HFFc6 (cell line): Measurements from ENCODE around the gene BLTP3A. TPM values are rescaled to one million over a fixed set of nuclear protein-coding genes. Genes with fewer than 3 reads are reported as not detected.
"Not testable (repeated sequence)": the region's sequence is repeated elsewhere in the genome, so short reads cannot be mapped to it uniquely, and the experiment has no call there.

Experiments
- DNase-seq: peaks from one replicate; pipeline ENCODE4 v3.0.0-alpha.2; 2018
- H3K27ac Mint-ChIP-seq: 2 replicates; pipeline ENCODE4 v1.8.0; 2020; ENCODE audit warnings: mild to moderate bottlenecking, mixed read lengths
- H3K27me3 Mint-ChIP-seq: 2 replicates; pipeline ENCODE4 v1.8.0; 2021; ENCODE audit warnings: mild to moderate bottlenecking, moderate library complexity, mixed read lengths; ENCODE audit not compliant: insufficient read depth
- H3K36me3 Mint-ChIP-seq: 2 replicates; pipeline ENCODE4 v1.8.0; 2021; ENCODE audit warnings: low read depth, mixed read lengths
- H3K4me1 Mint-ChIP-seq: 2 replicates; pipeline ENCODE4 v1.8.0; 2020; ENCODE audit warnings: low read depth, mixed read lengths
- H3K4me3 Mint-ChIP-seq: 2 replicates; pipeline ENCODE4 v1.8.0; 2020; ENCODE audit warnings: mild to moderate bottlenecking, moderate library complexity, mixed read lengths
- H3K9me3 Mint-ChIP-seq: 2 replicates; pipeline ENCODE4 v1.8.0; 2020; ENCODE audit warnings: mild to moderate bottlenecking, mixed read lengths
- CTCF ChIP-seq: fragments of 200-600 bp; sonication (generic); IDR thresholded peaks from 2 replicates; pipeline ENCODE4 v1.5.0; 2021; ENCODE audit warnings: antibody characterized with exemption, mild to moderate bottlenecking
- total RNA-seq, 6 experiments: library from RNA; stranded (reverse); fragmentation: NEBNext Ultra II Directional; extraction: Animal tissue kit (Norgen Biotek cat#: 25700); gene quantifications; 2 replicates in 1 of 6; 3 replicates in 5 of 6; pipeline ENCODE4 v1.2.3, GENCODE V29; 2021

Gene BLTP3A
- total RNA-seq, 6 experiments from 2014 or later = 7.2 to 9.8 (median 8.9) TPM

GRCh38 chr6:34806738-34807453, 15.0 kb downstream of the BLTP3A start:
- no peak overlapping the region for H3K4me3 Mint-ChIP-seq
- peak; percentile 12 for DNase-seq
- no peak for TF ChIP-seq CTCF
- H3K27ac Mint-ChIP-seq = no peak overlapping the region
- no peaks in the 10 kb centered on the region for H3K36me3 Mint-ChIP-seq
- H3K9me3 Mint-ChIP-seq = no peaks in the 10 kb centered on the region
- H3K27me3 Mint-ChIP-seq = no peaks in the 10 kb centered on the region; the same call in none of the 2 replicates
- peaks cover 30% of the 10 kb centered on the region for H3K4me1 Mint-ChIP-seq

- DNase-seq, H3K9me3 Mint-ChIP-seq, H3K27ac Mint-ChIP-seq, H3K36me3 Mint-ChIP-seq, H3K27me3 Mint-ChIP-seq, H3K4me3 Mint-ChIP-seq: not testable (repeated sequence)
- peaks cover 30% of the 10 kb centered on the region for H3K4me1 Mint-ChIP-seq
Observed at GRCh38 chr6:34808473-34808872, 16.6 kb downstream of the BLTP3A start.

DNA sequence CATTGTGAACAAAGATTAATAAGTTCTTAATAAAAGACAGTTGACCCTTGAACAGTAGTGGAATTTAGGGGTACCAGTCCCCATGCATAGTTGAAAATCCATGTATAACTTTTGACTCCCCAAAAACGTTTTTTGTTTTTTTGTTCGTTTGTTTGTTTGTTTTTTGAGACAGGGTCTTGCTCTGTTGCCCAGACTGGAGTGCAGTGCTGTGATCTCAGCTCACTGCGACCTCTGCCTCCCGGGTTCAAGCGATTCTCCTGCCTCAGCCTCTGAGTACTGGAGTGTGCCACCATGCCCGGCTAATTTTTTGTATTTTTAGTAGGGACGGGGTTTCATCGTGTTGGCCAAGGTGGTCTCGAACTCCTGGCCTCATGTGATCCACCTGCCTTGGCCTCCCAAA, 17.5 kb downstream of the BLTP3A start:
- H3K27ac Mint-ChIP-seq, H3K4me3 Mint-ChIP-seq, H3K27me3 Mint-ChIP-seq, DNase-seq, H3K9me3 Mint-ChIP-seq, H3K36me3 Mint-ChIP-seq: not testable (repeated sequence)
- peaks cover 30% of the 10 kb centered on the region for H3K4me1 Mint-ChIP-seq

DNA sequence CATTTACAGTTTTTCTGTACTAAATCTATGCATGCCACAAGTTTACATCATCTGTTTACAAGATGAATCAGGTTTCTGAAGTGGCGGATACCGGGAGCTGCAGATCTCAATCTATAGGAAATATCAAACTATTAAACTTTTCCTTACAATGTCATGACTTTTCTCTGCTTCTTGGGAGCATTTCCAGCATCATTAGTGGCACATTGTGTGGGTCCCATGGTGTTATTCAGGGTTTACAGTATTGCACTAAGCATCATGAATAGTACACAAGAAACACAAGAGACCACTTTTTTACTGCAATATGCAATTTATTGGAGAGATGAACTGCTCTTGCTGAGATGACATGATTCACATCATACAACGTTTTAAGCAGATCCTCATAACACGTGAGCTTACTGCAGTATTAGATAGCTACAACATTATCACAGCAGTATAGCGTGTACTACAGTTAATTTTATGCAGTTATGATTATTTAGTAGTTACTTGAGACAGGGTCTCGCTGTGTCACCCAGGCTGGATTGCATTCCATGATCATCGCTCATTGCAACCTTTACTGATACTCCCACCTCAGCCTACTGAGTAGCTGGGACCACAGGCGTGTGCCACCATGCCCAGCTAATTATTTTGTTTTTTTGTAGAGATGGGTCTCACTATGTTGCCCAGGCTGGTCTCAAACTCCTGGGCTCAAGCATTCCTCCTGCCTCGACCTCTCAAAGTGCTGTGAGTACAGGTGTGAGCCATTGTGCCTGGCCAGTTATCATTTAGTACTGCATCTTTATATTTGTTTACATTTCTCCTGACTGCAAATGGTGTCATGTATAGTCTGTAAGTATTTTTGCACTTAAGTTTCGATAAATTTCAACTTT, 18.4 kb downstream of the BLTP3A start:
- no peak for TF ChIP-seq CTCF
- Mint-ChIP-seq H3K9me3 (no peaks in the 10 kb centered on the region), H3K27ac (no peak overlapping the region), H3K27me3 (no peaks in the 10 kb centered on the region), H3K4me1 (peaks cover 30% of the 10 kb centered on the region), H3K36me3 (no peaks in the 10 kb centered on the region), H3K4me3 (no peak overlapping the region)
- peak; percentile 11 for DNase-seq

DNA sequence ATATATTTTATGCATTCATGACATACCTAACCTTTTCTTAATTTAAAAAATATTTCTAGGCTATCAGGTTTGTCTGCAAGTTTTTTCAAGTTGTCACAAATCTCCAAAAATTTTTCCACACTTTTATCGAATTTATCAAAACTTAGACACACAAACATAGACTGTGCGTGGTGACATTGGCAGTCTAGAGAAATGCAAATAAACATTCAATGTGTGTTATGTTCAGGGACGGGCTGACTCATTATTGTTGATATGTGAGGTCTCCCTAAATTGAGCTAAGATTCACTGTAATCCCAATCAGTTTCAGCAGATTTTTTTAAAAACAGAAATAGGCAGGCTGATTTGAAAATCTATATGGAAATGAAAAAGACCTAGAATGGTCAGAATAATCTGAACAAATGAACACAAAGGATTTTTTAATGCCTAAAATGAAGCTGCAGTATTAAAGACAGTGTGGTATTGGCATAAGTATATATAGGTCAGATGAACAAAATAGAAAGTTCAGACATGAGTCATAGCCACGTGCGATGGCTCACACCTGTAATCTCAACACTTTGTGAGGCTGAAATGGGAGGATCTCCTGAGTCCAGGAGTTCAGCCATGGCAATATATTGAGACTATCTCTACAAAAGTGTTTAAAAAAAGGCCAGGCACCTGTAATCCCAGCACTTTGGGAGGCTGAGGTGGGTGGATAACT, 19.2 kb downstream of the BLTP3A start:
- no peaks in the 10 kb centered on the region for H3K36me3 Mint-ChIP-seq
- H3K9me3 Mint-ChIP-seq = no peaks in the 10 kb centered on the region
- H3K27ac Mint-ChIP-seq = no peak overlapping the region
- no peak overlapping the region for H3K4me3 Mint-ChIP-seq
- no peak for TF ChIP-seq CTCF
- no peaks in the 10 kb centered on the region for H3K27me3 Mint-ChIP-seq
- no peak for DNase-seq
- peaks cover 30% of the 10 kb centered on the region for H3K4me1 Mint-ChIP-seq

DNA sequence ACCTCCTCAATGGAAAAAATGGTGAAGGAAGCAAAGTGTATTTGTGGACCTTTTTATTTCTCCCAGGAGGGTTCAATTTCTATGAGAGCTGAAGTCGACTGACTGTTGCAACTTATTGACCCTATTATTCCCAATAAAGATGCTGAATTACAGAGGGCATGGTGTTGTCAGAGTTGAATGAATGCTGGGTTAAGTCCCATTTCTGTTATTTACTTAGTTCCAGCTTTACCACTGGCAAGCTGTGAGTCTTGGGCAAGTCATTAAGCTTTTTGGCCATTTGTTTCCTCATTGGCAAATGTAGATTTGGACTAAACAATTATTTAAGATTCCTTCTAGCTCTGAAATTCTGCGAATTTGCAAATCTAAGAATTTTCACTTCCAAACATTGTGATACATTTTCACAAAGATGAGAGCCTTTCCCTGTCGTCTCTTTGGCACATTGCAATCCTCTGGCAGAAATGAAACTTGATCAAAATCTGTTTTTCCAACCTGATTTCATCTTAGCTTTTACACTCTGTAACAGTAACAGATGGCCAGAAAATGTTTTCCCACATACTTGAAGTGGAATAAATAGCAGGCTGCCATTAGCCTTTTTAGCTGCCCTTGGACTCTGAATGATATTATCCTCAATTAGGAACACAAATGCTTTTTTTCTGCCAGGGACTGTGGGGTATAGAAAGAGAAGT, 21.3 kb downstream of the BLTP3A start:
- Mint-ChIP-seq H3K9me3 (no peaks in the 10 kb centered on the region), H3K27ac (no peak overlapping the region), H3K36me3 (no peaks in the 10 kb centered on the region), H3K27me3 (no peaks in the 10 kb centered on the region), H3K4me3 (no peak overlapping the region), H3K4me1 (peaks cover 16% of the 10 kb centered on the region)
- TF ChIP-seq CTCF = no peak
- DNase-seq = no peak
